RWPE1 (cell line): ENCODE measurements around the gene DMXL2.

ENCODE experiments used
- CTCF ChIA-PET: fragments of 350-600 bp; sonication (Branson Sonifier 250); formaldehyde crosslinking; extraction: SDS; loops from one replicate; lab custom pipeline; 2021; lab: Yijun Ruan, JAX
- POLR2A ChIA-PET: fragments of 400-600 bp; formaldehyde crosslinking; extraction: SDS; loops from one replicate; lab custom pipeline; 2020; ENCODE audit warnings: antibody characterized with exemption; ENCODE audit not compliant: low non-redundant PET; lab: Yijun Ruan, JAX
- DNase-seq: peaks from one replicate; pipeline ENCODE4 v3.0.0; 2012; ENCODE audit warnings: low spot score
- H3K27ac ChIP-seq: fragments of 450-650 bp; 2 replicates; pipeline ENCODE4 v1.5.1; 2017
- CTCF ChIP-seq: fragments of 450-650 bp; conservative IDR thresholded peaks from 2 replicates; pipeline ENCODE4 v1.5.1; 2017; ENCODE audit warnings: low read depth, mild to moderate bottlenecking

The DMXL2 gene

GRCh38 chr15:51623386-51623938, 891 bp upstream of the DMXL2 start:
- H3K27ac ChIP-seq: peak overlapping the region; percentile 87
- ChIA-PET POLR2A (no interaction called here), CTCF (no interaction called here)
- DNase-seq: no peak
- TF ChIP-seq CTCF: no peak

GRCh38 chr15:51621936-51622603, 501 bp downstream of the DMXL2 start:
- DNase-seq: peak; percentile 69
- ChIA-PET CTCF (interaction anchor here (0.6 to 1.4 kb wide), 5 partner anchors 8 to 141 kb away, joined by 3 to 9 read pairs (median 5); no protein-coding TSS in a partner anchor), POLR2A (interaction anchor here (0.5 to 0.6 kb wide), 2 partner anchors 108 to 207 kb away, joined by 3 to 6 read pairs; no protein-coding TSS in a partner anchor)
- peak overlapping the region; percentile 87 for H3K27ac ChIP-seq
- peak; percentile 28 for TF ChIP-seq CTCF

- TF ChIP-seq CTCF: no peak
- ChIA-PET CTCF (interaction anchor here (0.6 to 1.4 kb wide), 4 partner anchors 29 to 89 kb away, joined by 3 to 9 read pairs (median 5); no protein-coding TSS in a partner anchor), POLR2A (interaction anchor here (0.5 kb wide), 1 partner anchor 107 kb away, joined by 6 read pairs; no protein-coding TSS in a partner anchor)
- no peak overlapping the region; the same call in 1 of the 2 replicates for H3K27ac ChIP-seq
- DNase-seq: no peak
Observed at GRCh38 chr15:51621155-51621765, 1.3 kb downstream of the DMXL2 start.

GRCh38 chr15:51620641-51621040, 1.9 kb downstream of the DMXL2 start:
- POLR2A ChIA-PET: no interaction called here
- no peak overlapping the region for H3K27ac ChIP-seq
- no peak for DNase-seq
- CTCF ChIA-PET: interaction anchor here (0.8 to 1.4 kb wide), 2 partner anchors 29 to 46 kb away, joined by 3 to 5 read pairs; no protein-coding TSS in a partner anchor
- no peak for TF ChIP-seq CTCF

- POLR2A ChIA-PET: no interaction called here
- CTCF ChIA-PET: interaction anchor here (0.8 to 0.9 kb wide), 2 partner anchors 46 to 157 kb away, joined by 3 to 5 read pairs; no protein-coding TSS in a partner anchor
- no peak overlapping the region for H3K27ac ChIP-seq
- TF ChIP-seq CTCF: no peak
- no peak for DNase-seq
Observed at GRCh38 chr15:51620122-51620521, 2.4 kb downstream of the DMXL2 start.

- CTCF ChIA-PET: interaction anchor here (0.9 kb wide), 1 partner anchor 157 kb away, joined by 5 read pairs; no protein-coding TSS in a partner anchor
- POLR2A ChIA-PET: no interaction called here
- no peak overlapping the region for H3K27ac ChIP-seq
- TF ChIP-seq CTCF: no peak
- DNase-seq: no peak
Observed at GRCh38 chr15:51619331-51620035, 3.1 kb downstream of the DMXL2 start.
